GM12865 (cell line): ENCODE data around the gene PPP3CA.
"Not testable (repeated sequence)": the region's sequence is repeated elsewhere in the genome, so short reads cannot be mapped to it uniquely, and the experiment has no call there.

Source experiments
- DNase-seq: peaks from one replicate; pipeline ENCODE4 v3.0.0; 2010; ENCODE audit warnings: low read depth
- H3K4me3 ChIP-seq: 2 replicates; pipeline ENCODE4 v1.5.1; 2011; ENCODE audit warnings: mild to moderate bottlenecking, low read depth, low read length, control low read depth
- TF ChIP-seq, protein P1 (sequence below): IDR thresholded peaks from 2 replicates; pipeline ENCODE4 v1.5.1; 2011; ENCODE audit warnings: low read length, control low read depth, low read depth, inconsistent platforms; ENCODE audit not compliant: insufficient read depth; ENCODE audit errors: missing control alignments

The PPP3CA gene

GRCh38 chr4:101187841-101188240 lies 159.5 kb downstream of the PPP3CA start:
- TF ChIP-seq, protein P1, sequence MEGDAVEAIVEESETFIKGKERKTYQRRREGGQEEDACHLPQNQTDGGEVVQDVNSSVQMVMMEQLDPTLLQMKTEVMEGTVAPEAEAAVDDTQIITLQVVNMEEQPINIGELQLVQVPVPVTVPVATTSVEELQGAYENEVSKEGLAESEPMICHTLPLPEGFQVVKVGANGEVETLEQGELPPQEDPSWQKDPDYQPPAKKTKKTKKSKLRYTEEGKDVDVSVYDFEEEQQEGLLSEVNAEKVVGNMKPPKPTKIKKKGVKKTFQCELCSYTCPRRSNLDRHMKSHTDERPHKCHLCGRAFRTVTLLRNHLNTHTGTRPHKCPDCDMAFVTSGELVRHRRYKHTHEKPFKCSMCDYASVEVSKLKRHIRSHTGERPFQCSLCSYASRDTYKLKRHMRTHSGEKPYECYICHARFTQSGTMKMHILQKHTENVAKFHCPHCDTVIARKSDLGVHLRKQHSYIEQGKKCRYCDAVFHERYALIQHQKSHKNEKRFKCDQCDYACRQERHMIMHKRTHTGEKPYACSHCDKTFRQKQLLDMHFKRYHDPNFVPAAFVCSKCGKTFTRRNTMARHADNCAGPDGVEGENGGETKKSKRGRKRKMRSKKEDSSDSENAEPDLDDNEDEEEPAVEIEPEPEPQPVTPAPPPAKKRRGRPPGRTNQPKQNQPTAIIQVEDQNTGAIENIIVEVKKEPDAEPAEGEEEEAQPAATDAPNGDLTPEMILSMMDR = no peak
- DNase-seq = no peak

DNA sequence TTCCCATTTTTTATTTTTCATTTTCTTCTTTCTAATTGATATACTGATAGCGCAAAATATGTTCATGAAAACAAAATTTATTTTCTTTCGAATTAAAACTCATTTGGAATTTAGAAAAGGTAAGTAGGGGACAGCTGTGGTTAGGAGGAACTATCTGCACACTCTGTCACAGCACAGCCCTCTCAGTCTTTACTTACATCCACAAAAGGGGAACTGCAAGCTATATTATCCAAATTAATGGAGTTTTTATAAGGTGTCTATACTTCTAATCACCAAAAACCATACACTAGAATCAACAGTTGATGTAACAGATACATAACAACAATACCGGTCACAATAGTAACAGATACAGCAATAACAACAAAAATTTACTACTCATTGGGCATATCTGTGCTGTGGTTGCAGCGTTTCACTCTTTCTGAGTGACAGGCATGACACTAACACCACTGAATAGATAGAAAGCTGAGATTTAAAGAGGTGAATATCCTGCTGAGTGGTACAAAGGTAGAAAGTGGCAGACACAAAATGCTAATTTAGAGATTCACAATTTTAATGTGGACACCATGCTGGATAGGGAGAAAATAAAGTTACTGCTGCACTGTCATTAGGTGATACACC lies 160.7 kb downstream of the PPP3CA start:
- TF ChIP-seq, protein P1 = no peak
- H3K4me3 ChIP-seq = no peak overlapping the region
- DNase-seq = no peak

More at GRCh38 chr4:101187841-101188240, 159.5 kb downstream of the PPP3CA start:
- no peak overlapping the region for H3K4me3 ChIP-seq

GRCh38 chr4:101184668-101185067 lies 162.7 kb downstream of the PPP3CA start:
- TF ChIP-seq, protein P1 = no peak
- H3K4me3 ChIP-seq = no peak overlapping the region
- DNase-seq = no peak

- H3K4me3 ChIP-seq = no peak overlapping the region
- TF ChIP-seq, protein P1 = no peak
- no peak for DNase-seq
Measured at GRCh38 chr4:101183666-101184373, 163.5 kb downstream of the PPP3CA start.

- TF ChIP-seq, protein P1 = no peak
Measured at GRCh38 chr4:101183221-101183620, 164.1 kb downstream of the PPP3CA start.

DNA sequence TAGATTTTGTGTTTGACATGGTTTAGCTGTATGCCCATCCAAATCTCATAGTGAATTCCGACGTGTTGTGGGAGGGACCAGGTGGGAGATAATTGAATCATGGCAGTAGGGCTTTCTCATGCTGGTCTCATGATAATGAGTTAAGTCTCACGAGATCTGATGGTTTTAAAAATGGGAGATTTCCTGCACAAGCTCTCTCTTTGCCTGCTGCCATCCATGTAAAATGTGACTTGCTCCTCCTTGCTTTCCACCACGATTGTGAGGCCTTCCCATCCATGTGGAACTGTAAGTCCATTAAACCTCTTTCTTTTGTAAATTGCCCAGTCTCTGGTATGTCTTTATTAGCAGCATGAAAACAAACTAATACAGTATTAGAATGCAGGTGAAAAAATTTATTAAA lies 164.6 kb downstream of the PPP3CA start:
- not testable (repeated sequence) for H3K4me3 ChIP-seq, DNase-seq

More at GRCh38 chr4:101183221-101183620, 164.1 kb downstream of the PPP3CA start:
- no peak for DNase-seq
- H3K4me3 ChIP-seq = no peak overlapping the region

DNA sequence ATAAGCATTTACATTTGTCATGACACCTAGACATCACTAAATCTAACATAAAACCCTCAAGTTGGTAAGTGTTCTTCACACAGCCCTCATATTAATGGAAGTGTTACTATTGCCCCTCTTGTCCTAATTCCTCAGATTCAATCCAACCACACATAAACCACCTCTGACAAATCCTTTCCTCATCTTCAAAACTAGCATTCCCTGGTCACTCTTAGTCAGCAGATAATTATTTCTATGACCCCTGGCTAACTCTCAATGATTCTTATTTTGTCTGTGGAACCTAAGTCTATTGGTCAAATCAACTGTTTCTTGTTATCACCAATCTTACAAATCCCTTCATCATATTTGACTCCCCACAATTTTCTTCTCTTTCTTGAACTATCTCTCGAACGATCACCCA lies 168.6 kb downstream of the PPP3CA start:
- TF ChIP-seq, protein P1 = no peak
- H3K4me3 ChIP-seq = no peak overlapping the region
- no peak for DNase-seq
